HG03520 (cell line): Measurements from ENCODE around the gene HCFC1.
"Not testable (repeated sequence)": the region's sequence is repeated elsewhere in the genome, so short reads cannot be mapped to it uniquely, and the experiment has no call there.

Source experiments
- ATAC-seq: cut with Tn5 transposase; IDR thresholded peaks from one replicate; pipeline ENCODE4 v1.9.1; 2021; ENCODE audit warnings: mild to moderate bottlenecking, moderate library complexity; ENCODE audit not compliant: unreplicated experiment

HCFC1 gene

DNA sequence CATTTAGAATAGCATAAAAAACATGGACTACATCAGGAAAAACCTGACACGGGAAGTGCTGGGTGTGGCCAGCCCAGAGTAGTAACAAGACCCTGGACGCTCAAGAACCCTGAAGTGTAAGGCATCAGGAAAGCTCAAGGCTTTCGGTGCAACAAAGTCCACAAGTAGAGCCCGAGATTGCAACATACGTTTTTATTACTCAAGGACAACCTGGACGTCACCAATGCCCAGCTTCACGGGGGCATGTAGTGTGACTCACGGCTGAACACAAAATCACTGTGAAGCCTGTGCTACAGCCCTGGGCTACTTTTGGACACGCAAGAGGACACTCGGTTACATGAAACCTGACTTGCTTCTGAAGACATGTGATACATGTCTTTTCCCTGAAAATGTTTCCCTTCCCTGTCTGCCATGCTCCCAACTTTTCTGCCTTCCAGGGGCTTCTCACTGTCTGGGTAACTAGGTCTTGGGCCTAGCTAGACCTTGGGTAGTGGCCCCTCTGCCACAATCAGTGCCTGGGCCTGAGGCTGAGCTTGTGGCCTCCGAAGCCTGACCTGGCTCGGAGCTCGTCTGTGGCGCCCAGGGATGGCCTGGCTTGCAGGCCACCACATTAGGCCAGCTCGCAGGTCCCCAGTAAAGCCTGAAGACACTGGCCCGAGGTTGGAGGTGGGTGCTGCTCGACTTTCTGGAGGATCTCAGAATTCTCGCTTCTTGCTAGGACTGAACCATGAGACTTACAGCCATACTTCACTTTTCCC lies 38.9 kb upstream of the HCFC1 start:
- ATAC-seq: no peak

DNA sequence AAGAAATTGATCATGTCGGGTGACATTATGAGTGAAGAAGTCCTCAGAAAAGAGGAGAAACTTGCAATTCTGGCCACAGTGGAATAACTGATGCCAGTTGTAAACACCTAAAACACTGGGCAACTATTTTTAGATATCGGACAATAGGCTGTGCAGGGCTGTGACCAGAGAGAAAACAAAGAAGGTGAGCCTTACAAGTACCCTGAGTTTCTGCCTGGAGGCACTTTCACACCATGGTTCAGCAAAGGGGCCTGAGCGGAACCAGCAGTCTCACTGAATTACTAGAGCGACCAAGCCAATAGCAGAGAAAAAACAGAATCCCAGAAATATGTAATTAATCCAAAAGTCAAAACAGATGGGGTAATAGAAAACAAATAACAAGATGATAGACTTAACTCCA lies 36.9 kb upstream of the HCFC1 start:
- no peak for ATAC-seq

DNA sequence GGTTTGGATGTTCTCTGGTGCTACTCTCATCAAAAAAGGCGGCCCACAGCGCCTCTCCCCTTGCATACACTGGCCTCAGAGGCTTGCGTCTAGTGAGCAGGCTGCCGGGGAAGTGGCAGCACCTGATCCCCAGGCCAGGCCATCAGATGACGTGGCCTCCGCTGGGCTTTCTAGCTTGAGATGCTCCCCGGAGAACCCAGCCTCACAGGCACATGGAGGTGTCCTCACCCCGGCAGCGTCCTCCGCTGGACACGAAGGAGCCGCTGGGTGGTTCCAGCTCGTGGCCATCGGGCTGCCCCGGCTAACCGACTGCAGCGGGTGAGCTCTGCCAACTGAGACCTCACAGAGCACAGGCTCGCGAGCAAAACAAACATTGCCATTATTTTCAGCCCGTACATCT lies 35.3 kb upstream of the HCFC1 start:
- ATAC-seq: no peak

GRCh38 chrX:154004315-154004714 lies 32.7 kb upstream of the HCFC1 start:
- ATAC-seq: no peak

- ATAC-seq: no peak
Measured at GRCh38 chrX:154002215-154002719, 30.6 kb upstream of the HCFC1 start.

GRCh38 chrX:154000051-154000450 lies 28.4 kb upstream of the HCFC1 start:
- ATAC-seq: no peak

DNA sequence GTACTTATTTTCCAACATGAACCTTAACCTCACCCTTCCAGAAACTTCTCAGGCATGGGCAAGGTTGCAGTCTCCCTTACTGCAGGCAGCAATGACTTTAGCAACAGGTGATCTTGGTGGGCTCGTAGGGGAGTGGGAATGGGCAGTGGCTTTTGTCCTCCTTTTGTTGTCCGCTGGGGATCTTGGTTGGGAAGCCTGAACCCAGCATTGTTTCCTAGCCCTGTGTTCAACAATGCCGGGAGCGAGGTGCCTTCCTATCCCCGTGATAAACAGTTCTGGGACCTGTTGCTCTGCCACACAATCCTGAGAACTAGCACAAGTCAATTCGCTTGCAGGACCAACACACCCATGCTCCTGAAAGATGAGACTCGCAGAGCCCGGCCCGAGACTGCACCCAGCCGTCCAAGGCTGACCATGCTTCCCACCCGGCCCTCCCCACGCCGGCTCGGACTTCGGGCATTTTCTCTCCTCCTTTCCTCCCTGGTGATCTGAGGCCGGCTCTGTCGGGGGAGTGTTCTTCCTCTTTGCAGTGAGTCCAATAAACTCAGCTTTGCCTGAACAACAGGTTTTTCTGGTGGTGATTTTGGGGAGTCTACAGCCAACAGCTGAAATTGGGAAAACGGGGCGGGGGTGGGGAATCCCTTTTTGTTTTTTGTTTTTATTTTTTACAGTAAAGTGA lies 27.9 kb upstream of the HCFC1 start:
- ATAC-seq: no peak

- no peak for ATAC-seq
Measured at GRCh38 chrX:153995504-153995903, 23.9 kb upstream of the HCFC1 start.

DNA sequence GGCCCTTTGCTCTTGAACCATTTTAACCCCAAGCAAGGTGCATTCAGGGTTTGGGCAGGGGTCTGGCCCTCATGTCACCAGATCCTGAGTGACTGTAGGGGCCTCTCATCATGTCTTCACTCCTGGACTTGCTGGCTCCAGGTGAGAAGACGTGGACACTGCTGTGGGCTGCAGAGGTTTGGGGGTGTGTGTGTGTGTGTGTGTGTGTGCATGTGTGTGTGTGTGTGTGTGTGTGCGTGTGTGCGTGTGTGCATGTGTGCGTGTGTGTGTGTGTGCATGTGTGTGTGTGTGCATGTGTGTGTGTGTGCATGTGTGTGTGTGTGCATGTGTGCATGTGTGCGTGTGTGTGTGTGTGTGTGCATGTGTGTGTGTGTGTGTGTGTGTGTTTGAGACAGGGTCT lies 22.8 kb upstream of the HCFC1 start:
- not testable (repeated sequence) for ATAC-seq

DNA sequence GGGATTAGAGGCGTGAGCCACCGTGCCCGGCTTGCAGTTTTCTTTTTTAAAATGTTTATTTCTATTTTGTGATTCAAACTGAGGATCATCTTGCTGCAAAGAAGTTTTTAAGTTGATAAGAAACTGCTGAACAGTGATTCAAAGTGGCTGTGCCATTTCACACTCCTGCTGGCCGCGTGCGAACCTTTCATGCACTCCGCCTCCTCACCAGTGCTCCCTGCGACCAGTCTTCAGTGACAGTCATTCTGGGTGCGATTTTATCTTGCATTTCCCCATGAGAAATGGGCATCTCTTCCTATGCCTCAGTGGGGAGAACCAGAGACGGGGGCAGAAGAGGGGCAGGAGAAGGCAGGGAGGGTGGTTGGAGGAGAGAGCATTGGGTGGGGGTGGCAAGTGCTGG lies 22.4 kb upstream of the HCFC1 start:
- no peak for ATAC-seq

DNA sequence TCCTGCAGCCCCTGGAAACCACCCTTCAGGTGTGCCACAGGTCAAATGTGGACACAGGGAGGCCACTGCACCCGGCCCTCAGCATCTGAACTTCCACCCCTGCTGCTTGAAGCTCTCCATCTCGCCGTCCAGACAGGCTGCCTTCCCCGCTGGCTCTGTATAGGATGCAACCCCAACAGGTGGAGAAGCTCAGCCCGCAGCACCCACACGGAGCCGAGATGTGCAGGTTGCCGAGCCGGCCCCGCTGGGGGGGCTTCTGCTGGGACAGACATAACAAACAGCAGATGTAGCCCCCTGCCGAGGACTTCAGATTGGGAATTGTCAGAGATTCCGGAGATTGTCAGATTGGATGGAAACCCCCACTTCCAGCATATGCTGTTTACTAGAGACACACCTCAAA lies 21.5 kb upstream of the HCFC1 start:
- ATAC-seq: no peak

- ATAC-seq: no peak
Measured at GRCh38 chrX:153992180-153992579, 20.6 kb upstream of the HCFC1 start.

GRCh38 chrX:153991013-153991580 lies 19.5 kb upstream of the HCFC1 start:
- ATAC-seq: no peak

DNA sequence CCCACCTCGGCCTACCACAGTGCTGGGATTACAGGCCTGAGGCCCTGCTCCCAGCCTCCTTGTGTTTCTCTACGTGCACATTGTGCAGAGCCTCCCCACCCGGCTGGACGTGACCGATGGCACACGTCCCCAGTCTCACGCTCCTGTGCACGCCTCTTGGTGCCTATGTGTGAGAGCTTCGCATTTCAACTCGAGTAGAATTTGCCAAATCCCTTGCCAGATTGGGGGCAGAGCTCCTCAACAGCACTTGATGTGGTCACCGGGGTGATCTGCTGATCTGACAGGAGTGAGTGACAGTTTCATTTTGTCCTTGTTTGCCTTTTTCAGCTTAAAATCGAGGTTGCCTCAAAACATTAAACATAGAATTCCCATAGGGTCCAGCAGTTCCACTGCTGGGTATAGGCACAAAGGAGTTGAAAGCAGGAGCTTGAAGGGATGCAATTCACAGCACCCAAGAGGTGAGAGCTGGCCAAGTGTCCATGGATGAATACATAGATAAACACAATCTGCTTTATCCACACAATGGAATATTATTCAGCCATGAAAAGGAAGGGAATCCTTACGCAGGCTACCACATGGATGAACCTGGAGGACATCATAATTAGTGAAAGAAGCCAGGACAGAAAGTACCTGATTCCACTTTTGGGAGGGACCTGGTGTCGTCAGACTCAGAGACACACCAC lies 18.5 kb upstream of the HCFC1 start:
- no peak for ATAC-seq

- ATAC-seq: no peak
Measured at GRCh38 chrX:153988493-153988892, 16.9 kb upstream of the HCFC1 start.

GRCh38 chrX:153984351-153985178 lies 12.9 kb upstream of the HCFC1 start:
- no peak for ATAC-seq

DNA sequence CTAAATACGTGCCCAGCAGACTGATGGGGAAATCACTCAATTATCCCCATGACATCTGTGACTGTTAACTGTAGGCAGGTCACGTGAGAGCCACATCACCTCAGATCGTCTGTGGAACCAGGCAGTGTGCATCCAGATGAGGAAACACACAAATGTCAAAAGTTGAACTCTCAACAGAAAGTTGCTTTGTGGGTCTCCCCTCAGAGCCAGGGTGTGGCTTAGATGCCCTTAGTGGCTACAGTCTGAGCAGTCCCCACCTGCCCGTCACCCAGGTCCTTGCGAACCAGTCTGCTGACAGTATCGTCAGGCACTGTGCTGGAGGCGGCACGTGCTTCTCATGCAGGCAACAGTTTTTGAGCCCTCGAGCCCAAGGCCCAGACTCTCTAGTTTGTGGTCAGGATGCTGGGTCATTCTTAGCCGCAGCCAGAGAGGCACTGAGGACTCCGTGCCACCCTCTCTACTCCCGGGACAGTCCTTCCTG lies 11.7 kb upstream of the HCFC1 start:
- no peak for ATAC-seq

GRCh38 chrX:153981771-153982533 lies 10.3 kb upstream of the HCFC1 start:
- no peak for ATAC-seq

GRCh38 chrX:153981231-153981630 lies 9.6 kb upstream of the HCFC1 start:
- ATAC-seq: no peak

- not testable (repeated sequence) for ATAC-seq
Measured at GRCh38 chrX:153980394-153980793, 8.8 kb upstream of the HCFC1 start.
